ENCODE data around the gene ZNF280D.

DNA sequence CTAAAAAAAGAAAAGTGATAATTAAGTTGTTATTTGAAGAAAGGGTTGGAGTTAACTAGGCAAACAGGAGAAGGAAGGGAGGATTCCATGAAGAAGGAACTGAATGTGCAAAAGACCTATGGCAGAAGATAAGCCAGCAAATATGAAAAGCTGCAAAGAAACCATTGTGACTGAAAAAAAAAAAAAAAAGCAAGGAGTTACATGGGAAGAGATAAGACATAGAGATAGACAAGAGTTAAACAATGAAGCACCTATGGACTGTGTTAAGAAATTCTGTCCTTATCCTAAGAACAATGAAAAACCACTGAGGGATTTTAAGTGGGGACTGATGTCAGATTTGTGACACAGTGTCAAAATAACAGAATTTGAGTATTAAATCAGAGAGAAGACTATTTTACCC is 17.0 kb downstream of the ZNF280D start:
- TF ChIP-seq, protein P1, sequence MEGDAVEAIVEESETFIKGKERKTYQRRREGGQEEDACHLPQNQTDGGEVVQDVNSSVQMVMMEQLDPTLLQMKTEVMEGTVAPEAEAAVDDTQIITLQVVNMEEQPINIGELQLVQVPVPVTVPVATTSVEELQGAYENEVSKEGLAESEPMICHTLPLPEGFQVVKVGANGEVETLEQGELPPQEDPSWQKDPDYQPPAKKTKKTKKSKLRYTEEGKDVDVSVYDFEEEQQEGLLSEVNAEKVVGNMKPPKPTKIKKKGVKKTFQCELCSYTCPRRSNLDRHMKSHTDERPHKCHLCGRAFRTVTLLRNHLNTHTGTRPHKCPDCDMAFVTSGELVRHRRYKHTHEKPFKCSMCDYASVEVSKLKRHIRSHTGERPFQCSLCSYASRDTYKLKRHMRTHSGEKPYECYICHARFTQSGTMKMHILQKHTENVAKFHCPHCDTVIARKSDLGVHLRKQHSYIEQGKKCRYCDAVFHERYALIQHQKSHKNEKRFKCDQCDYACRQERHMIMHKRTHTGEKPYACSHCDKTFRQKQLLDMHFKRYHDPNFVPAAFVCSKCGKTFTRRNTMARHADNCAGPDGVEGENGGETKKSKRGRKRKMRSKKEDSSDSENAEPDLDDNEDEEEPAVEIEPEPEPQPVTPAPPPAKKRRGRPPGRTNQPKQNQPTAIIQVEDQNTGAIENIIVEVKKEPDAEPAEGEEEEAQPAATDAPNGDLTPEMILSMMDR (IDR thresholded peaks at IDR 0.05; ENCODE audit: low read length), result no peak
- TF ChIP-seq EZH2 (IDR thresholded peaks at IDR 0.05; ENCODE audit: borderline replicate concordance, low read length), result no peak

Measured in OCI-LY1 (cell line).